Uterus (tissue), 2 donors: ENCODE measurements around the gene ATP4B.
"Not testable (repeated sequence)": the region's sequence is repeated elsewhere in the genome, so short reads cannot be mapped to it uniquely, and the experiment has no call there.

Experiments used
- CTCF ChIP-seq, 4 experiments: fragments of 200-600 bp in 2 of 4; fragments of 450-650 bp in 2 of 4; sonication (generic) in 2 of 4; IDR thresholded peaks; one replicate each; pipeline ENCODE4 v1.5.1; 2016 to 2019; ENCODE audit warnings: antibody characterized with exemption in 4 of 4, mild to moderate bottlenecking in 2 of 4, moderate library complexity in 1 of 4
- POLR2A ChIP-seq, 2 donors: fragments of 450-650 bp; IDR thresholded peaks; one replicate each; pipeline ENCODE4 v1.6.1; 2016; ENCODE audit warnings: antibody characterized with exemption in 2 of 2, mild to moderate bottlenecking in 1 of 2, moderate library complexity in 1 of 2

GRCh38 chr13:113624640-113625304 is 33.2 kb downstream of the ATP4B start:
- TF ChIP-seq POLR2A, CTCF (IDR thresholded peaks at IDR 0.05): not testable (repeated sequence)
